Psoas muscle (tissue), 8 donors: Measurements from ENCODE around the gene ZNF688. TPM values are rescaled to one million over a fixed set of nuclear protein-coding genes. Genes with fewer than 3 reads are reported as not detected.
A peak's percentile ranks its signal among the peaks of the same experiment; 100 is the strongest.
"Not testable (repeated sequence)": the region's sequence is repeated elsewhere in the genome, so short reads cannot be mapped to it uniquely, and the experiment has no call there.

Source experiments
- ATAC-seq, 4 donors: fragments of 200-7000 bp; cut with Tn5 transposase; one replicate each; pipeline ENCODE4 v1.9.1; 2020; ENCODE audit warnings: moderate library complexity in 3 of 4, mild to moderate bottlenecking in 2 of 4
- DNase-seq, 2 donors: peaks; one replicate each; pipeline ENCODE4 v3.0.0-alpha.2; 2020
- H3K27ac ChIP-seq: fragments of 200-600 bp; one replicate; pipeline ENCODE4 v1.8.0; 2022
- H3K27me3 ChIP-seq, 3 donors: fragments of 200-600 bp in 1 of 3; one replicate each; pipeline versions ENCODE4 v1.6.1 to v1.8.0; 2013 to 2022; ENCODE audit warnings: low read length in 2 of 3, mild to moderate bottlenecking in 2 of 3, moderate library complexity in 1 of 3; ENCODE audit not compliant: insufficient read depth in 3 of 3
- H3K36me3 ChIP-seq, 2 donors: fragments of 200-600 bp in 1 of 2; one replicate each; pipeline versions ENCODE4 v1.6.1 to v1.8.0; 2013 to 2022; ENCODE audit warnings: low read depth in 1 of 2, mild to moderate bottlenecking in 1 of 2, moderate library complexity in 1 of 2; ENCODE audit not compliant: insufficient read depth in 1 of 2
- H3K4me1 ChIP-seq: fragments of 200-600 bp; one replicate; pipeline ENCODE4 v1.8.0; 2022
- H3K4me3 ChIP-seq: fragments of 200-600 bp; one replicate; pipeline ENCODE4 v1.8.0; 2022; ENCODE audit warnings: mild to moderate bottlenecking
- H3K9me3 ChIP-seq: fragments of 200-600 bp; one replicate; pipeline ENCODE4 v1.8.0; 2022
- WGBS, 3 donors: extraction: QIAGEN DNeasy Blood & Tissue Kit; methylation state at CpG; one replicate each; pipeline versions ENCODE4 v1.1.6 to v1.1.7; 2013; 5-methylcytosine and 5-hydroxymethylcytosine counted together
- intact Hi-C, 2 donors: fragments of 100-400 bp; cut with DNase I; formaldehyde crosslinking; loops; one replicate each; pipeline versions ENCODE4 v1.11.0 to v1.14.2; 2022
- polyA plus RNA-seq, 3 donors: library from polyadenylated mRNA; stranded (reverse); fragments of 200-250 nt; gene quantifications; one replicate each; pipeline ENCODE4 v1.2.3, GENCODE V29; 2013
- total RNA-seq, 4 donors: library from RNA; stranded (reverse); fragmentation: NEBNext Ultra II Directional in 2 of 4; extraction: Animal tissue kit (Norgen Biotek cat#: 25700) in 2 of 4; gene quantifications; one replicate each; pipeline versions ENCODE4 v1.2.1 to v1.2.4, GENCODE V29; 2021 to 2023
- TF ChIP-seq, protein P1 (sequence below): fragments of 200-600 bp; IDR thresholded peaks from one replicate; pipeline ENCODE4 v1.8.0; 2022; ENCODE audit warnings: antibody characterized with exemption
- donor health status: healthy with polysubstance abuse.
- donor health status: DM: no; HTN: no; CAD: no; lungs with moderate emphysema.
- donor health status: Bipolar disorder and iron deficiency.
- donor health status: healthy.
- donor health status: DM: yes; HTN: yes; CAD: no.
- donor health status: DM: no; HTN: no; CAD: no.
- donor health status: DM: no; HTN: no; CAD: no.
- donor health status: DM: yes; HTN: yes; CAD: no.

Gene ZNF688
- total and polyA plus RNA-seq, 7 donors, result 11.1 to 21.2 (median 14.9) TPM

DNA sequence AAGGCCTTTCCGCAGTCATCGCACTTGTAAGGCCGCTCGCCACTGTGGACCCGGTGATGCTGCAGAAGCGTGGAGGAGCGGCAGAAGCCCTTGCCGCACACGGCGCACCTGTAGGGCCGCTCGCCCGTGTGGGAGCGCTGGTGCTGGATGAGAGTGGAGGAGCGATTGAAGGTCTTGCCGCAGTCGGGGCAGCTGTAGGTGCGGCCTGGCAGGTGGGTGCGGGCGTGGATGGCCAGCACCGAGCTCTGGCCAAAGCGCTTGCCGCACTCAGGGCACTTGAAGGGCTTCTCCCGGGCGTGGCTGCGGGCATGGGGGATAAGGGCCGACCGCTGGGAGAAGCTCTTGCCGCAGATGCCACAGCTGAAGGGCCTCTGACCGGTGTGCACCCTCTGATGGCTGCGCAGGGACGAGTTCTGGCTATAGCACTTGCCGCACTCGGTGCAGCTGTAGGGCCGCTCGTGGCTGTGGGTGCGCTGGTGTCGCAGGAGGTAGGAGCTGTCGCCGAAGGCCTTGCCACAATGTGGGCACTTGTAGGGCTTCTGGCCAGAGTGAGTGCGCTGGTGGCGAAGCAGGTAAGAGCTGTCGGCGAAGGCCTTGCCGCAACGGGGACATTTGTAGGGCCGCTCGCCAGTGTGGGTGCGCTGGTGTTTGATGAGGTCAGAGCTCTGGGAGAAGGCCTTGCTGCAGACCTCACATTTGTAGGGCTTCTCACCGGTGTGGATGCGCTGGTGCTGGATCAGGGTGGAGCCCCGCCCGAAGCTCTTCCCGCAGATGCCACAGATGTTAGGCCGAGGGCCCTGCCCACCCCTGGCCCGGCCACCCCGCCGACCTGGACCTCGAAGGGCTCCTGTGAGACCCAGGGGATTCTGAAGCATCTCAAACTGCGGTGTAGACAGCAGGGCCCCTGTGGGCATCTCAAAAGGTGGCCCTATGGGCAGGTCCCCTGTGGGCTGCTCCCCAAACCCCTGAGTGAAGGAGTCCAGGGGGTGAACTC, 46.6 kb downstream of the ZNF688 start:
- H3K9me3 ChIP-seq, result no peaks in the 10 kb centered on the region
- no peaks in the 10 kb centered on the region for H3K27me3 ChIP-seq
- intact Hi-C loops, result loop anchor here (5.0 kb wide), 3 partner anchors 47 to 132 kb away; partner anchors contain the start of genes FBRS (in 1 of the 2), SEPHS2 (in 1 of the 2) and ZNF688 (in 1 of the 2)
- H3K27ac ChIP-seq, result peak overlapping the region; percentile 16
- DNase-seq (peak; percentile 30 to 55), ATAC-seq (no peak)
- H3K4me3 ChIP-seq, result no peak overlapping the region
- TF ChIP-seq, protein P1, sequence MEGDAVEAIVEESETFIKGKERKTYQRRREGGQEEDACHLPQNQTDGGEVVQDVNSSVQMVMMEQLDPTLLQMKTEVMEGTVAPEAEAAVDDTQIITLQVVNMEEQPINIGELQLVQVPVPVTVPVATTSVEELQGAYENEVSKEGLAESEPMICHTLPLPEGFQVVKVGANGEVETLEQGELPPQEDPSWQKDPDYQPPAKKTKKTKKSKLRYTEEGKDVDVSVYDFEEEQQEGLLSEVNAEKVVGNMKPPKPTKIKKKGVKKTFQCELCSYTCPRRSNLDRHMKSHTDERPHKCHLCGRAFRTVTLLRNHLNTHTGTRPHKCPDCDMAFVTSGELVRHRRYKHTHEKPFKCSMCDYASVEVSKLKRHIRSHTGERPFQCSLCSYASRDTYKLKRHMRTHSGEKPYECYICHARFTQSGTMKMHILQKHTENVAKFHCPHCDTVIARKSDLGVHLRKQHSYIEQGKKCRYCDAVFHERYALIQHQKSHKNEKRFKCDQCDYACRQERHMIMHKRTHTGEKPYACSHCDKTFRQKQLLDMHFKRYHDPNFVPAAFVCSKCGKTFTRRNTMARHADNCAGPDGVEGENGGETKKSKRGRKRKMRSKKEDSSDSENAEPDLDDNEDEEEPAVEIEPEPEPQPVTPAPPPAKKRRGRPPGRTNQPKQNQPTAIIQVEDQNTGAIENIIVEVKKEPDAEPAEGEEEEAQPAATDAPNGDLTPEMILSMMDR, result no peak
- H3K36me3 ChIP-seq, result peaks cover 0 to 8% of the 10 kb centered on the region in 2 donors
- 90 to 91% (median 91%) methylated on average over 59 to 60 of the region's 60 CpGs for WGBS, 3 donors
- peaks cover 12% of the 10 kb centered on the region for H3K4me1 ChIP-seq

DNA sequence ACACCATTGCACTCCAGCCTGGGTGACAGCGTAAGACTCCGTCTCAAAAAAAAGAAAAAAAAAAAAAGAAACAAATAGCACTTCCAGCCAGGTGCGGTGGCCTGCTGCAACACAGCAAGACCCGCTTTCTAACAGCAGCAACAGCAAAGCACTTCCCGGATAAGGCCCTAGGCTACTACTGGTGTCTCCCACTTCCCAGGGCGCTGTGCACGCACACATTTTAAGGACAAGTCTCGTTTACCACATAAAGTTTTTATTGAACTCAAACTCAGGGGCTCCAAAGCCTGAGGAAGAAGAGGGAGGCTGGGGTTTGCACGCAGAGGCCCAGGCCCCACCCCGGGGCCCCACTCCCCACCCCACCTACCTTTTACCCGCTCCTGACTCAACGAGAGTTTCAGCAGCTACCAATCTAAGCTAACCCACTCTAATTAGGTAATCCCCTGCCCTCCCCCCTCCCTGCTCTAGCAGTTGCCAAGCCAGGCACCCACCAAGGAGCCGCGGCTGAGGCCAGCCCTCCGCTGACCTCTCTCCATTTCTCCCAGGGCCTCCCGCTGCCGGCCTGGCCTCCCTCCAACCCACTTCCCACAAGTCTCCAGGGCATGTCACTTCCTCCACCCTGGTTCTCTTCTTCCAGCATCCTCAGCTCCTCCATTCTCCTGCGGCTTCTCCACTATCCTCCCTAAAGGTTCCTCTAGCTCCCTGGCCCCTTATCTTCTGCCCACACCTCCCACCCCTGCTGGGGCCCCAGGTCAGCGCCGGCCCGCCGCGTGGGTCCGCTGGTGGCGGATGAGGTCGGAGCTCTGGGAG, 47.5 kb downstream of the ZNF688 start:
- Histone ChIP-seq H3K4me3 (peak overlapping the region; percentile 16), H3K27me3 (no peaks in the 10 kb centered on the region), H3K27ac (peak overlapping the region; percentile 16), H3K9me3 (no peaks in the 10 kb centered on the region), H3K4me1 (peaks cover 12% of the 10 kb centered on the region), H3K36me3 (peaks cover 0 to 8% of the 10 kb centered on the region in 2 donors)
- DNase-seq (peak; percentile 40 to 70), ATAC-seq (no peak)
- TF ChIP-seq, protein P1, result no peak
- intact Hi-C loops, result no loop called here
- WGBS, 3 donors, result 71 to 74% (median 74%) methylated on average over 26 of the region's 26 CpGs

DNA sequence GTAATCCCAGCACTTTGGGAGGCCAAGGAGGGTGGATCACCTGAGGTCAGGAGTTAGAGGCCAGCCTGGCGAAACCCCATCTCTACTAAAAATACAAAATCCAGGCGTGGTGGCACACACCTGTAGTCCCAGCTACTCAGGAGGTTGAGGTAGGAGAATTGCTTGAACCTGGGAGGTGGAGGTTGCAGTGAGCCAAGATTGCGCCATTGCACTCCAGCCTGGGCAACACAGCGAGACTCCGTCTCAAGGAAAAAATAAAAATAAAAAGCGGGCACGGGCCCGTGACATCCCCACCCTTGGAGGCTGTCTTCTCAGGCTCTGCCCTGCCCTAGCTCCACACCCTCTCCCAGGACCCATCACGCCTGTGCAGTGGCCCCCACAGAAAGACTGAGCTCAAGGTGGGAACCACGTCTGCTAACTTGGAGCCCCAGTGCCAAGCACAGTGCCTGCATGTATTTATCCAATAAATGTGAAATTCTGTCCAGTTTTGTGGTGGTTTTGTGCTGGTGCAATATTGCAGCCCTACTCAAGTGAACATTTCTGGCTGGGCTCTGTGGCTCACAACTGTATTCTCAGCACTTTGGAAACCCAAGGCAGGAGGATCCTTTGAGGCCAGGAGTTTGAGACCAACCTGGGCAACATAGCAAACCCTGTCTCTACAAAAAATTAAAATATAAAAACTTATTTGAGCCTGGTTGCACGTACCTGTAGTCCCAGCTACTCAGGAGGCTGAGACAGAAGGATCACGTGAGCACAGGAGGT, 48.6 kb downstream of the ZNF688 start:
- H3K36me3 ChIP-seq, DNase-seq, H3K27me3 ChIP-seq, intact Hi-C loops, H3K4me3 ChIP-seq, H3K9me3 ChIP-seq, H3K4me1 ChIP-seq, ATAC-seq, H3K27ac ChIP-seq: not testable (repeated sequence)
- 80 to 89% (median 84%) methylated on average over 12 of the region's 12 CpGs for WGBS, 3 donors

DNA sequence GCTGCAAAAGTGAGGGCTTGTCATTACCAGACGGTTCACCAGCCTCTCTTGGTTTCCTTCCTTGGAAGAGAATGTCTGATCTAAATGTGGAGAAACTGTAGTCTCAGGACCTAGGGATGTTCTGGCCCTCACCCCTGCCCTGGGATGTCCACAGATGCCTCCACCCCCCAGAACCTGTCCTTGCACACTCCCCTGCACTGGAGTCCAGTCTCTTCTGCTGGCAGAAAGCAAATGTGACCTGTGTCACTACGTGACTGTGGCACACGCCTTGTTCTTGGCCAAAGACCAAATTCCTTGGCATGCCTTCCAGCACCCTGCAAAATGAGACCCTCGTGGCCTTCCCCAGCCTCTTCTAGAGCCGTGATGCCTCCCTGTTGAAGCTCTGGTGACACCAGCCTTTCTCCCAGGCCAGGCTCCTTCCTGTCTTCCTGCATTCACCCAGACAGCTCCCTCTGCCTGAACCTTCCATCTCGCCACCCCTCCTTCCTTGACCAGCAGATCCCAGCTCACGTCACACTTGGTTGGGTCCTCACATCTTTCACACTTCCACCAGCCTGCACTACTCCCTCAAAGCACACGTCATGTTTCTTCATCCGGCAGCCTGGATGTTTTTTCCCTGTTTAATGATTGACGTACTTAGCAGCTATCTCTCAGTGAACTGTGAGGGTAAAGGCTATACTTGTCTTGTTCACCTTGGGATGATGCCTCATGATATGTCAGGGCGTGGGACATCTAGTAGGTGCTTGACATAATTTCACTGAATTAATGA, 49.5 kb downstream of the ZNF688 start:
- 34 to 43% (median 38%) methylated on average over 11 of the region's 11 CpGs for WGBS, 3 donors
- no peak overlapping the region for H3K4me3 ChIP-seq
- H3K36me3 ChIP-seq, result peaks cover 0 to 8% of the 10 kb centered on the region in 2 donors
- ATAC-seq, result no peak
- H3K4me1 ChIP-seq, result peaks cover 5% of the 10 kb centered on the region
- intact Hi-C loops, result no loop called here
- TF ChIP-seq, protein P1, result no peak
- H3K27me3 ChIP-seq, result no peaks in the 10 kb centered on the region
- no peak overlapping the region for H3K27ac ChIP-seq
- no peak for DNase-seq
- H3K9me3 ChIP-seq, result no peaks in the 10 kb centered on the region
